GM20000 (cell line): ENCODE measurements around the gene KHDC3L.
"Not testable (repeated sequence)": the region's sequence is repeated elsewhere in the genome, so short reads cannot be mapped to it uniquely, and the experiment has no call there.

Experiments used
- DNase-seq: peaks from one replicate; pipeline ENCODE4 v3.0.0; 2012; ENCODE audit warnings: low spot score
- CTCF ChIP-seq: IDR thresholded peaks from 2 replicates; pipeline ENCODE4 v1.5.1; 2012; ENCODE audit warnings: mild to moderate bottlenecking, control low read depth; ENCODE audit errors: extremely low read depth, missing control alignments

KHDC3L gene

GRCh38 chr6:73369563-73369962 lies 7.1 kb downstream of the KHDC3L start, which contains the start of gene OOEP:
Gene OOEP (minus strand): TSS chr6:73369897. CDS start chr6:73369792, 105 bp downstream.
- no peak for TF ChIP-seq CTCF
- no peak for DNase-seq

GRCh38 chr6:73371984-73372383 lies 9.5 kb downstream of the KHDC3L start:
- no peak for TF ChIP-seq CTCF

GRCh38 chr6:73372516-73372915 lies 10.1 kb downstream of the KHDC3L start:
- no peak for DNase-seq
- TF ChIP-seq CTCF = no peak

More at GRCh38 chr6:73371984-73372383, 9.5 kb downstream of the KHDC3L start:
- DNase-seq = no peak

- no peak for TF ChIP-seq CTCF
- no peak for DNase-seq
Measured at GRCh38 chr6:73375216-73375615, 12.8 kb downstream of the KHDC3L start.

- DNase-seq = no peak
- no peak for TF ChIP-seq CTCF
Measured at GRCh38 chr6:73377225-73377624, 14.8 kb downstream of the KHDC3L start.

- not testable (repeated sequence) for DNase-seq
Measured at GRCh38 chr6:73381531-73381930, 19.1 kb downstream of the KHDC3L start.

- TF ChIP-seq CTCF = no peak
- no peak for DNase-seq
Measured at GRCh38 chr6:73382462-73383113, 20.1 kb downstream of the KHDC3L start.

- no peak for DNase-seq
- TF ChIP-seq CTCF = no peak
Measured at GRCh38 chr6:73388433-73388799, 26.0 kb downstream of the KHDC3L start.
